Esophagus (tissue), 2 donors: ENCODE measurements around the gene SHISA4. TPM values are rescaled to one million over a fixed set of nuclear protein-coding genes. Genes with fewer than 3 reads are reported as not detected.
"Not testable (repeated sequence)": the region's sequence is repeated elsewhere in the genome, so short reads cannot be mapped to it uniquely, and the experiment has no call there.

Source experiments
- H3K27ac ChIP-seq, 2 donors: one replicate each; pipeline ENCODE4 v1.5.1; 2013; ENCODE audit warnings: low read depth in 2 of 2, mild to moderate bottlenecking in 2 of 2, inconsistent platforms in 1 of 2, low read length in 1 of 2, moderate library complexity in 1 of 2
- H3K27me3 ChIP-seq, 2 donors: one replicate each; pipeline ENCODE4 v1.6.1; 2013; ENCODE audit warnings: low read length in 2 of 2, control low read depth in 1 of 2, mild to moderate bottlenecking in 1 of 2; ENCODE audit not compliant: insufficient read depth in 2 of 2, control insufficient read depth in 1 of 2
- H3K36me3 ChIP-seq, 2 donors: one replicate each; pipeline ENCODE4 v1.6.1; 2013; ENCODE audit warnings: low read length in 1 of 2; ENCODE audit not compliant: control insufficient read depth in 2 of 2, insufficient read depth in 2 of 2
- H3K4me1 ChIP-seq, 2 donors: one replicate each; pipeline ENCODE4 v1.6.1; 2013; ENCODE audit warnings: low read length in 1 of 2; ENCODE audit not compliant: control insufficient read depth in 2 of 2, insufficient read depth in 2 of 2
- H3K4me3 ChIP-seq, 2 donors: one replicate each; pipeline ENCODE4 v1.5.1; 2013; ENCODE audit warnings: low read length in 2 of 2, mild to moderate bottlenecking in 2 of 2, low read depth in 1 of 2, moderate library complexity in 1 of 2
- H3K9me3 ChIP-seq, 2 donors: one replicate each; pipeline ENCODE4 v1.6.1; 2013; ENCODE audit warnings: mild to moderate bottlenecking in 2 of 2, low read depth in 1 of 2, low read length in 1 of 2, moderate library complexity in 1 of 2; ENCODE audit not compliant: control insufficient read depth in 2 of 2, insufficient read depth in 1 of 2
- WGBS, 2 donors: extraction: QIAGEN DNeasy Blood & Tissue Kit; methylation state at CpG; one replicate each; pipeline ENCODE4 v1.1.7; 2013; 5-methylcytosine and 5-hydroxymethylcytosine counted together
- polyA plus RNA-seq, 2 donors: library from polyadenylated mRNA; stranded (reverse); fragments of 200-250 nt; gene quantifications; one replicate each; pipeline ENCODE4 v1.2.3, GENCODE V29; 2013
- donor health status: healthy with polysubstance abuse.
- donor health status: Bipolar disorder and iron deficiency.

The SHISA4 gene
- polyA plus RNA-seq, 2 donors = 2.3 to 3.7 TPM

DNA sequence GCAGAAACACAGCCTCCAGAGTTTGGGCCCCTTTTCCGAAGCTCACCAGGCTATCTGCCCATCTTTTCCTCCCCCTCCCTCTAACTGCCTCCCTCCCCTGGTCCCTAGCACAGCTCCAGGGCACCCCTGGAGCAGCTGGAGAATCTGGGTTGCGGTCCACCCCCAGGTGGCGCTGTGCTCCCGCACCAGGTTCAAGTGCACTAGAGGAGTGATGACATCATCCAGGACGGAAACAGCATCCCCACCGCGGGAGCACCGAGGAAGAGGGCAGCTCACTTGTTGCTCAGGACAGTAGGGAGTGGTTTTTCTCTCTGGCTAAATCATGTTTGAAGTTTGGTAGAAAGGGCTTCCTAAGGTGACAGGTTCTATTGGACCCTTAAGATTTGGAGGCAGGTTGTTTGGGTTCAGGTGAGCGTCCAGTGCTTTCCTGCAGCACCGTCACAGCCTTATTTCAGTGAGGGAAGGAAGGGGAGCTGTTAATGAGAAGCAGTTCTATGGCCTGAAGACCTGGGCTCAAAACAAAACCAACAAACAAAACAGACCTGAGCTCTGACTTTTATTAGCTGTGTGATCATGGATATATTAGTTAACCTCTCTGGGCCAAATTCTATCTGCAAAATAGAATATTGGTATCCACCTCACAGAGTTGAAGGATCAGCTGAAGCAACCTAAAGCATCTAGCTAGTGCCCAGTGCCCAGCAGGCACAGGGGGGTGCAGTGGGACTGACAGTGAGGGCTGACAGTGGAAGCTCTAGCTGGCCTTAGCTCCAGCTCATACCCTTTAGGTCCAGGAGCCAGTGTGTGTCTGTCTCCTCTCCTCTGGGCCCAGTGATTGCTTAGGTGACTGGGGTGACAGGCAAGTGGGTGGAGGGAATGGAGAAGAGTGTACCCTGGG is 7.5 kb downstream of the SHISA4 start:
- Histone ChIP-seq H3K36me3 (peaks cover 0 to 5% of the 10 kb centered on the region in 2 donors), H3K4me1 (peaks cover 0 to 5% of the 10 kb centered on the region in 2 donors), H3K27ac (peak overlapping the region; percentile 23 to 76), H3K9me3 (no peaks in the 10 kb centered on the region), H3K27me3 (no peaks in the 10 kb centered on the region), H3K4me3 (no peak overlapping the region)
- WGBS, 2 donors = 12 to 13% methylated on average over 10 of the region's 10 CpGs

DNA sequence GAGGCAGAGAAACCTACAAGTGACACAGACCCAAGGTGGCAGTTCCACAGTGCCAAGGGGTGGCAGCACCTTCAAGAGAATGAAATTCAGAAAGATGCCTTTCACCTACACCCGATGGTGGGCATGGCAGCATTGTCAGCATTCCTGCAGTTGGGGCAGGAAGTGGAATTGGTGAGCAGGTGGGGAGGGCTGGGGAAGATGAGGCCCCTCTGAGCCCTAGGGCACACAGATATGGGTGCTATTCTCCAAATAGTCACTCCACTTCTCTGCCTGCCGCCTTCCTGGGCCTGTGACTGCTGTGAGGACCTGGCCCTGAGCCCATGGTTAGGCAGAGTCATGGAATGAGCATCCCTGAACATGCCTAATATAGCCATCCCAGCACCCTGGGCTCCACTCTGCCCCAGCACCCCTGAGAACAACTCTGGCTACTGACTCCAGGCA is 8.3 kb downstream of the SHISA4 start:
- H3K4me1 ChIP-seq = peaks cover 0 to 5% of the 10 kb centered on the region in 2 donors
- WGBS, 2 donors = 45 to 53% methylated on average over 2 of the region's 2 CpGs
- no peaks in the 10 kb centered on the region for H3K27me3 ChIP-seq

DNA sequence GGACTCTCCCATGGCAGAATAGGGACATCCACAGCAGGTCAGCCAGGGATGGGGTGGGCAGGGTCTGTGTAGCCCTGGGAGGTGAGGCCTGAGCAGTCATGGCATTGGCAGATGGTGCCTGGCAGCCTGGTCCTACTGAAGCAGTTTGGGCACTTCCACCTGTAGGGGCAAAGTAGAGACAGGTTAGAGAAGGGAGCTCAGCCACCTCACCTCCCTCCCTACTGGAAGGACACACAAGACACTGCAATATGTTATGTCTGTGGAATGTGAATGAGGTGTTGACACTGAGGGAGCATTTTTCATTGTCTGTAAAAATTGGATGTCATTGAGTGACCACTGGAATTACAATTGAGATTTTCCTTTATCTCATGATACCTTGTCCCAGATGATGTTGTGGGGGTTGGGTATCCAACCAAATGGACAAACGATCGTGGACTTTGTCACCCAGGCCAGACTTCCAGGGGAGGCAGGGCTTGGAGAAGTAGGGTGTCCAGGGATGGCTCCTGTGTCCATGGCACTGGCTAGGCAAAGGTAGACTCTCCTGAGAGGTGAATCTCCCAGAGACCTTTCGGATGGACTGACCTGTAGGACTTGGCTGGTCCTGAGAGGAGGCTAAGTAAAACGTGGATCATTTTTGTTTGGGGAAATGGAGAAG is 9.7 kb downstream of the SHISA4 start:
- Histone ChIP-seq H3K27ac (peak overlapping the region; percentile 36 to 43), H3K4me1 (peaks cover 0 to 5% of the 10 kb centered on the region in 2 donors), H3K27me3 (no peaks in the 10 kb centered on the region), H3K4me3 (no peak overlapping the region), H3K36me3 (peaks cover 0 to 5% of the 10 kb centered on the region in 2 donors), H3K9me3 (no peaks in the 10 kb centered on the region)
- 69 to 78% methylated on average over 4 of the region's 4 CpGs for WGBS, 2 donors

More for the DNA sequence above, 8.3 kb downstream of the SHISA4 start:
- H3K9me3 ChIP-seq = no peaks in the 10 kb centered on the region
- peak overlapping the region; percentile 36 to 69 for H3K27ac ChIP-seq
- no peak overlapping the region for H3K4me3 ChIP-seq
- H3K36me3 ChIP-seq = peaks cover 0 to 5% of the 10 kb centered on the region in 2 donors

DNA sequence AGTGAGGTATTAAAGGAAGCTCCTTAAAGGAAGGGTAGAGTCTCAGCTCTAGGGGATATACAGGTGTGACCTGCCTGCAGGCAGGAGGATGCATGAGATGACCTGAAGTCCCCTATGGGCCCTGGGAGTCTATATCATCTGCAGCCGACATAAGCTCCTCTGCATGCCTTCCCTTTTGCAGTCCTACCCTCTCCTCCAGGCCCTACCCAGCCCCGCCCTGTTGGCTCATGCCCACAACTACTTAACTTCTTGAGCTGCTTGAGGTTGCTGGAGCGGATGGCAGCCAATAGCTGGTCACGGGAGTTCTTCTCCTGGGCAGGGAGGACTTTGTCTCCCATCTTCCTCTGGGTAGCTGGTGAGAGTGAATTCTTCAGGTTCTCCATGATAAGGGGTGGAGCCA is 10.3 kb downstream of the SHISA4 start:
- H3K4me1 ChIP-seq = peaks cover 0 to 5% of the 10 kb centered on the region in 2 donors
- H3K4me3 ChIP-seq = no peak overlapping the region
- 48 to 51% methylated on average over 4 of the region's 4 CpGs for WGBS, 2 donors
- no peaks in the 10 kb centered on the region for H3K27me3 ChIP-seq
- peaks cover 0 to 5% of the 10 kb centered on the region in 2 donors for H3K36me3 ChIP-seq
- peak overlapping the region; percentile 39 to 51 for H3K27ac ChIP-seq
- H3K9me3 ChIP-seq = no peaks in the 10 kb centered on the region

DNA sequence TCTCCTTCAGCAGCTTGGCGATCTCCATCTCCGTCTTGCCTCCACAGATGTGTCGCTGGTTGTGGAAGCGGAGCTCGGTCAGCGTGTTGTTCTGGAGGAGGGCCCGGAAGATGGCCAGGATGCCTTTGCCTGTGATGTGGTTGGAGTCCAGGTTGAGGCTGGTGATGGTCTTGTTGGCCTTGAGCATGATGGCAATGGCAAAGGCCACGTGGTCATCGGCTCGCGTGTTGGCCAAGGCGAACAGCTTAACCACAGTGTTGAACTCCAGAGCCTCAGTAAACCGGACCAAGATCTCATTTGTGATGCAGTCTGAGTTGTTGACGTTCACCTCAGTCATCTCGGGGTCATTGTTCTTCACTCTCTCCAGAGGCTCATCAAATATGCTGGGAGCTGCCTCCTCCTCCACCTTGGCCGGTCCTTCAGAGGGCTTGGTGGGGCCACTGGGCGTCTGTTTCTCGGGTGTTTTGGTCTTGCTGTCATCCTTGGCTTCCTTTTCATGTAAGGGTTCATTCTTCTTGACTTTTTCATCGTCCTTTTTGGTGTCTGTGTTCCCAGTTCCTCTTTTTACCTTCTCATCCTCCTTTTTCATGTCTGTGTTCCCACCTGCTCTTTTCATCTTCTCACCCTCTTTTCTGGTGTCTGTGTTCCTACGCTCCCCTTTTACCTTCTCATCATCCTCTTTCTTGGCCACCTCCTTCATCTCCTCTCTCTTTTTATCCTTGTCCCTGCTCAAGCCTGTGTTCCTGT is 11.2 kb downstream of the SHISA4 start:
- Histone ChIP-seq H3K36me3 (peaks cover 0 to 5% of the 10 kb centered on the region in 2 donors), H3K9me3 (no peaks in the 10 kb centered on the region), H3K27me3 (no peaks in the 10 kb centered on the region), H3K4me3 (no peak overlapping the region), H3K27ac (peak overlapping the region; percentile 51 to 72), H3K4me1 (peaks cover 0 to 5% of the 10 kb centered on the region in 2 donors)
- 89 to 90% methylated on average over 20 of the region's 20 CpGs for WGBS, 2 donors

DNA sequence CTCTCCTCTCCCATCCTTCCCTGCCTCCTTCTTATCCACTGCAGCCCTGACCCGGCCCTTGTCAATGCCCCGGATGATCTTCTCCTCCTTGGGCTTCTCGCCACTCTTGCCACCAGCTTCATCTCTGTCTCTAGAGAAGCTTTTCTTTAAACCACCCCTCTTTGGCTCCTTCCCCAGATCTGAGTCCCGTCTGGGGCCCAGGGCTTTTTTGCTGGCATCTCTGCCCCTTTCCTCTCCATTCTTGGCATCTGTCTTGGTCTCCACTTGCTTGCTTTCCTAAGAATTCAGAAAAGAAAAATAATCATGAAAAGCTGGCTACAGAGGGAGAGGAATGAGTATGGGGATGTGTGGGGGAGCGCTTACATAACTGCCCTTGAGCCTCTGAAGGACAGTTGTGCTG is 11.8 kb downstream of the SHISA4 start:
- Histone ChIP-seq H3K27me3 (no peaks in the 10 kb centered on the region), H3K4me3 (no peak overlapping the region), H3K9me3 (no peaks in the 10 kb centered on the region), H3K27ac (peak overlapping the region; percentile 27 to 72), H3K36me3 (peaks cover 0 to 5% of the 10 kb centered on the region in 2 donors), H3K4me1 (peaks cover 0 to 6% of the 10 kb centered on the region in 2 donors)
- WGBS, 2 donors = 55 to 69% methylated on average over 5 of the region's 5 CpGs

DNA sequence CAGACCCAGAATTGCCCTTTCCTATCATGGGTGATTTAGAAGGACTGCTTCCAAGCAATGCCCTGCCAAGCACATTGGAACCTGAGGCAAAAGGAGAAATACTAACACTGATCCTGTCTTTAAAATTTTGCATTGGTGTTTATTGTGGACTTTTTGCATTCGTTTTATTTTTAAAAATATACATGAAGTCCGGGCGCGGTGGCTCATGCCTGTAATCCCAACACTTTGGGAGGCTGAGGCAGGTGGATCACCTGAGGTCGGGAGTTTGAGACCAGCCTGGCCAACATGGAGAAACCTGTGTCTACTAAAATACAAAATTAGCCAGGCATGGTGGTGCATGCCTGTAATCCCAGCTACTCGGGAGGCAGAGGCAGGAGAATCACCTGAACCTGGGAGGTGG is 12.3 kb downstream of the SHISA4 start:
- H3K36me3 ChIP-seq, H3K4me1 ChIP-seq, H3K4me3 ChIP-seq, H3K27me3 ChIP-seq, H3K9me3 ChIP-seq: not testable (repeated sequence)
- H3K27ac ChIP-seq = peak overlapping the region; percentile 8 to 72
- 73 to 77% methylated on average over 6 of the region's 6 CpGs for WGBS, 2 donors

DNA sequence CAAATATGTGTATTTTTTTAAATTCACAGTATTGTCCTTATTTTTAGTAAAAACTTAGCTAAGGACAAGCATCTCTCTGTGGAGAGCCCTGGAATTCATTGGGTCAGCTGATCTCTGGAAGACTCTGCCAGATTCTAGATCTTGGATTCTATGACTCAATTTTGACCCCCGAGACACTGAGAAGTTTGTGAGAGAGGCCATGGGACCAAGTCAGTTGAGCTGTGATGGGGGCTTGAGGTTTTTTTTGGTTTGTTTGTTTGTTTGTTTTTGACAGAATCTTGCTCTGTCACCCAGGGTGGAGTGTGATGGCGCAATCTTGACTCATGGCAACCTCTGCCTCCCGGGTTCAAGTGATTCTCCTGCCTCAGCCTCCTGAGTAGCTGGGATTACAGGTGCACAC is 13.5 kb downstream of the SHISA4 start:
- Histone ChIP-seq H3K27ac (no peak overlapping the region), H3K36me3 (peaks cover 0 to 5% of the 10 kb centered on the region in 2 donors), H3K4me1 (peaks cover 3 to 8% of the 10 kb centered on the region in 2 donors), H3K9me3 (no peaks in the 10 kb centered on the region), H3K4me3 (no peak overlapping the region), H3K27me3 (no peaks in the 10 kb centered on the region)
- WGBS, 2 donors = 73 to 76% methylated on average over 3 of the region's 3 CpGs

DNA sequence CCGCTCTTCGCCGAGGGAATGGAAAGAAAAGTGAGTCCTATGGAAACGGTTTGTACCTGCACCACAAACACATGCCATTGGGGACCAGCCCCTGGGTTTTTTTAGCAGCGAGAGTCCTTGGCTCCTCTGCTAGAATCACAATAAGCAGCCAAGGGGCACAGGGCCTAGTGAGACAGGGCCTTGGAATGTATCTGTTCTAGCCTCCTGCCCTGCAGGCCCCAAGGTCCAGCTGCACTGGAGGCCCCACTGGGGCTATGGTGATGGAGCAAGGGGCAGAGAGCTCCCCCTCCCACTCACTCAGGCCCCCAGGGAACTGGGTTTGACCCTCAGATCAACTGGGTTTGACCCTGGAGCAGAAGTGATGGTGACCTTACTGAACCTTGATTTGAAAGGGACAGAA is 14.4 kb downstream of the SHISA4 start:
- H3K36me3 ChIP-seq = peaks cover 0 to 5% of the 10 kb centered on the region in 2 donors

More for the DNA sequence above, 14.4 kb downstream of the SHISA4 start:
- Histone ChIP-seq H3K27ac (peak overlapping the region; percentile 84 to 87), H3K27me3 (no peaks in the 10 kb centered on the region), H3K4me1 (peaks cover 3 to 8% of the 10 kb centered on the region in 2 donors), H3K4me3 (no peak overlapping the region), H3K9me3 (no peaks in the 10 kb centered on the region)
- 64 to 65% methylated on average over 5 of the region's 5 CpGs for WGBS, 2 donors
